H7 (cell line): Measurements from ENCODE around the gene THAP4. TPM values are rescaled to one million over a fixed set of nuclear protein-coding genes. Genes with fewer than 3 reads are reported as not detected.

Experiments used
- DNase-seq: peaks from one replicate; pipeline ENCODE4 v3.0.0; 2012
- H3K27me3 ChIP-seq: 2 replicates; pipeline ENCODE4 v1.6.0; 2011; ENCODE audit warnings: mild to moderate bottlenecking, low read length; ENCODE audit not compliant: control insufficient read depth, insufficient read depth
- H3K36me3 ChIP-seq: replicated peaks from 2 replicates; pipeline ENCODE4 v1.5.1; 2011; ENCODE audit warnings: low read length; ENCODE audit not compliant: control insufficient read depth, insufficient read depth
- H3K4me3 ChIP-seq: 2 replicates; pipeline ENCODE4 v1.5.1; 2011; ENCODE audit warnings: low read depth, mild to moderate bottlenecking, control low read depth, low read length, moderate library complexity; ENCODE audit not compliant: insufficient read depth
- total RNA-seq: library from RNA; depleted of rRNA; stranded (reverse); fragments of >200 nt; shearing (Covaris generic); gene quantifications from 2 replicates; pipeline ENCODE4 v1.2.3, GENCODE V29; 2014; rRNA removed

Gene THAP4
- total RNA-seq, 1 experiment from 2014 or later = 120 TPM

GRCh38 chr2:241541564-241542277 is 95.2 kb downstream of the THAP4 start:
- Histone ChIP-seq H3K36me3 (no peaks in the 10 kb centered on the region), H3K27me3 (peaks cover 31% of the 10 kb centered on the region), H3K4me3 (peak overlapping the region; percentile 39)
- no peak for DNase-seq

- Histone ChIP-seq H3K36me3 (no peaks in the 10 kb centered on the region), H3K27me3 (peaks cover 31% of the 10 kb centered on the region), H3K4me3 (peak overlapping the region; percentile 47)
- peak; percentile 100 for DNase-seq
These were observed 96.0 kb downstream of the THAP4 start for GRCh38 chr2:241540771-241541561.

GRCh38 chr2:241540401-241540770 is 96.6 kb downstream of the THAP4 start:
- Histone ChIP-seq H3K27me3 (peaks cover 31% of the 10 kb centered on the region), H3K4me3 (peak overlapping the region; percentile 47), H3K36me3 (no peaks in the 10 kb centered on the region)
- DNase-seq = peak; percentile 66

- DNase-seq = peak; percentile 36
- no peak overlapping the region for H3K4me3 ChIP-seq
- peaks cover 31% of the 10 kb centered on the region for H3K27me3 ChIP-seq
- H3K36me3 ChIP-seq = no peaks in the 10 kb centered on the region
These were observed 97.2 kb downstream of the THAP4 start for GRCh38 chr2:241539616-241540374.

GRCh38 chr2:241538838-241539615 is 97.9 kb downstream of the THAP4 start:
- Histone ChIP-seq H3K27me3 (peaks cover 31% of the 10 kb centered on the region), H3K4me3 (no peak overlapping the region), H3K36me3 (no peaks in the 10 kb centered on the region)
- peak; percentile 40 for DNase-seq

- DNase-seq = peak; percentile 43
- Histone ChIP-seq H3K27me3 (peaks cover 11% of the 10 kb centered on the region; the same call in 1 of the 2 replicates), H3K36me3 (no peaks in the 10 kb centered on the region), H3K4me3 (no peak overlapping the region)
These were observed 100.9 kb downstream of the THAP4 start for GRCh38 chr2:241535871-241536655.

- no peak overlapping the region for H3K4me3 ChIP-seq
These were observed 102.1 kb downstream of the THAP4 start for GRCh38 chr2:241534701-241535375.

More at GRCh38 chr2:241534701-241535375, 102.1 kb downstream of the THAP4 start:
- Histone ChIP-seq H3K27me3 (peaks cover under 1% of the 10 kb centered on the region; the same call in 1 of the 2 replicates), H3K36me3 (no peaks in the 10 kb centered on the region)
- peak; percentile 51 for DNase-seq

Other genes with a start within 250 kb of the THAP4 start
- gene STK25, start 128.6 kb downstream of the THAP4 start, total RNA-seq = 353 and 443 TPM in 2 replicates
- 59.5 and 61.6 TPM in 2 replicates for gene BOK, start 78.4 kb downstream of the THAP4 start, total RNA-seq
- 71.5 and 78.5 TPM in 2 replicates for gene ATG4B, start 535 bp upstream of the THAP4 start, total RNA-seq
- gene DTYMK, start 49.7 kb upstream of the THAP4 start, total RNA-seq = 64.1 and 78.2 TPM in 2 replicates
- gene ING5, start 64.9 kb upstream of the THAP4 start, total RNA-seq = 41.2 and 41.4 TPM in 2 replicates
- gene D2HGDH, start 97.5 kb upstream of the THAP4 start, total RNA-seq = 23.5 and 26.3 TPM in 2 replicates
- gene GAL3ST2, start 139.7 kb upstream of the THAP4 start, total RNA-seq = 0.14 TPM in 1 of 2 replicates, not detected in the other
- 0.41 TPM in 1 of 2 replicates, not detected in the other for gene NEU4, start 172.0 kb upstream of the THAP4 start, total RNA-seq
- gene PDCD1, start 221.7 kb upstream of the THAP4 start, total RNA-seq = 1.0 and 2.8 TPM in 2 replicates
- not detected in 2 replicates for gene RTP5, start 232.6 kb upstream of the THAP4 start, total RNA-seq